Right lobe of liver (tissue), 6 donors: ENCODE measurements around the gene ROGDI. TPM values are rescaled to one million over a fixed set of nuclear protein-coding genes. Genes with fewer than 3 reads are reported as not detected.
A peak's percentile ranks its signal among the peaks of the same experiment; 100 is the strongest.

Experiments used
- ATAC-seq, 4 donors: fragments of 200-7000 bp; cut with Tn5 transposase; one replicate each; pipeline ENCODE4 v1.9.1; 2020; ENCODE audit warnings: mild to moderate bottlenecking in 4 of 4, moderate library complexity in 4 of 4
- DNase-seq, 3 donors: peaks; one replicate each; pipeline ENCODE4 v3.0.0-alpha.2; 2020
- H3K27ac ChIP-seq, 3 donors: fragments of 200-600 bp; one replicate each; pipeline ENCODE4 v1.8.0; 2022
- H3K27me3 ChIP-seq, 2 donors: fragments of 200-600 bp; one replicate each; pipeline ENCODE4 v1.8.0; 2022
- H3K36me3 ChIP-seq, 4 donors: fragments of 200-600 bp; sonication (generic) in 1 of 4; one replicate each; pipeline versions ENCODE4 v1.5.1 to v1.8.0; 2017 to 2022; ENCODE audit warnings: control low read depth in 1 of 4
- H3K4me1 ChIP-seq, 4 donors: fragments of 200-600 bp; sonication (generic) in 1 of 4; one replicate each; pipeline versions ENCODE4 v1.5.1 to v1.8.0; 2017 to 2022; ENCODE audit warnings: control low read depth in 1 of 4
- H3K4me3 ChIP-seq, 3 donors: fragments of 200-600 bp; one replicate each; pipeline ENCODE4 v1.8.0; 2022
- H3K9me3 ChIP-seq, 4 donors: fragments of 200-600 bp; sonication (generic) in 1 of 4; one replicate each; pipeline versions ENCODE4 v1.5.1 to v1.8.0; 2017 to 2022; ENCODE audit warnings: control low read depth in 1 of 4
- POLR2A ChIP-seq: fragments of 450-650 bp; IDR thresholded peaks from one replicate; pipeline ENCODE4 v1.6.1; 2017; ENCODE audit warnings: antibody characterized with exemption, mild to moderate bottlenecking
- WGBS: methylation state at CpG from one replicate; pipeline ENCODE4 v1.1.6; 2018; ENCODE audit warnings: low coverage, low lambda C conversion rate; ENCODE audit not compliant: insufficient coverage; ENCODE audit errors: missing lambda C conversion rate; 5-methylcytosine and 5-hydroxymethylcytosine counted together
- intact Hi-C, 2 donors: fragments of 100-400 bp; cut with DNase I; formaldehyde crosslinking; loops; one replicate each; pipeline versions ENCODE4 v1.11.2 to v1.14.1; 2022
- total RNA-seq, 6 experiments: library from RNA; depleted of rRNA in 2 of 6; stranded (reverse); fragments of >200 nt in 2 of 6; fragmentation: NEBNext Ultra II Directional in 3 of 6; extraction: Animal tissue kit (Norgen Biotek cat#: 25700) in 3 of 6; gene quantifications; one replicate each; pipeline versions ENCODE4 v1.1.0 to v1.2.4, GENCODE V29; 2016 to 2023
- TF ChIP-seq, protein P1 (sequence below), 4 donors: fragments of 200-600 bp in 3 of 4; fragments of 450-650 bp in 1 of 4; IDR thresholded peaks; one replicate each; pipeline versions ENCODE4 v1.5.1 to v1.8.0; 2016 to 2022; ENCODE audit warnings: antibody characterized with exemption in 4 of 4, mild to moderate bottlenecking in 2 of 4
- donor health status: DM: no; HTN: yes; CAD: no.
- donor health status: DM: no; HTN: no; CAD: no.
- donor health status: DM: no; HTN: no; CAD: no.
- donor health status: DM: no; HTN: yes; CAD: no.
- donor health status: DM: no; HTN: yes; CAD: no.

ROGDI gene
- total RNA-seq, 6 experiments from 2014 or later: 8.3 to 24.2 (median 14.0) TPM

DNA sequence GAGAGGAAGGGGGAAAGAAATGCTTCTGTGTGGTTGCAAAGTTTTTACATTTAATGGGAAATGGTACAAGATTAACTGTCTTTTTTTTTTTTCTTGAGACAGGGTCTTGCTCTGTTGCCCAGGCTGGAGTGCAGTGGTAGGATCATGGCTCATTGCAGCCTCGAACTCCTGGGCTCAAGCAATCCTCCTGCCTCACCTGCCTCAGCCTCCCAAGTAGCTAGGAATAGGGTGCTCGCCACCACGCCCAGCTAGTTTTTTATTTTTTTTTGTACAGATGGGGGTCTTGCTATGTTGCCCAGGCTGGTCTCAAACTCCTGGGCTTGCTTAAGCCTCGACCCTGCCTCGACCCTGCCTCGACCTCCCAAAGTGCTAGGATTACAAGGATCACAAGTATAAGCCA lies 3.8 kb upstream of the ROGDI start:
- peaks cover 0 to 53% (median 16%) of the 10 kb centered on the region in 4 donors for H3K36me3 ChIP-seq
- 98% methylated on average over 6 of the region's 6 CpGs for WGBS
- intact Hi-C loops: no loop called here

DNA sequence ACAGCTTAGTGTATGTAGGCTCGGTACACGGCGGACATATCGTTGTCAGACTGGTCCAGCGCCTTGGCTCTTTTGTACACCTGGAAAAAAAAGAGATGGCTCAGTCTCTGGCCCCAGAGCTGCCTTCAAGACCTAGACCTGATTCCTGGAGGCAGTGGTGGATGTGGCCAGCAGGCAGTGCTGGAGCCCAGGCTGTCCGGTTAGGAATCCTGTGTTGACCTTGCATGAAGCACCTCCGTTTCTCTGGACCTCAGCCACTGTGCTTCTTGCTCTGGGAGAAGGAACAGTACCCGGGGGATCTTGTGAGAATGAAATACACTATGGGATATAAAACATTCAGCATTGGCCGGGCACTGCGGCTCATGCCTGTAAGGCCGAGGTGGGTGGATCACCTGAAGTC lies 2.8 kb upstream of the ROGDI start:
- Histone ChIP-seq H3K9me3 (no peaks in the 10 kb centered on the region), H3K4me1 (peaks cover 0 to 12% (median under 1%) of the 10 kb centered on the region in 4 donors), H3K36me3 (peaks cover 0 to 42% (median 13%) of the 10 kb centered on the region in 4 donors), H3K4me3 (no peak overlapping the region), H3K27me3 (no peaks in the 10 kb centered on the region), H3K27ac (no peak overlapping the region)
- 76% methylated on average over 4 of the region's 11 CpGs for WGBS
- TF ChIP-seq, protein P1, sequence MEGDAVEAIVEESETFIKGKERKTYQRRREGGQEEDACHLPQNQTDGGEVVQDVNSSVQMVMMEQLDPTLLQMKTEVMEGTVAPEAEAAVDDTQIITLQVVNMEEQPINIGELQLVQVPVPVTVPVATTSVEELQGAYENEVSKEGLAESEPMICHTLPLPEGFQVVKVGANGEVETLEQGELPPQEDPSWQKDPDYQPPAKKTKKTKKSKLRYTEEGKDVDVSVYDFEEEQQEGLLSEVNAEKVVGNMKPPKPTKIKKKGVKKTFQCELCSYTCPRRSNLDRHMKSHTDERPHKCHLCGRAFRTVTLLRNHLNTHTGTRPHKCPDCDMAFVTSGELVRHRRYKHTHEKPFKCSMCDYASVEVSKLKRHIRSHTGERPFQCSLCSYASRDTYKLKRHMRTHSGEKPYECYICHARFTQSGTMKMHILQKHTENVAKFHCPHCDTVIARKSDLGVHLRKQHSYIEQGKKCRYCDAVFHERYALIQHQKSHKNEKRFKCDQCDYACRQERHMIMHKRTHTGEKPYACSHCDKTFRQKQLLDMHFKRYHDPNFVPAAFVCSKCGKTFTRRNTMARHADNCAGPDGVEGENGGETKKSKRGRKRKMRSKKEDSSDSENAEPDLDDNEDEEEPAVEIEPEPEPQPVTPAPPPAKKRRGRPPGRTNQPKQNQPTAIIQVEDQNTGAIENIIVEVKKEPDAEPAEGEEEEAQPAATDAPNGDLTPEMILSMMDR (IDR thresholded peaks at IDR 0.05): no peak
- DNase-seq (no peak), ATAC-seq (no peak)
- intact Hi-C loops: no loop called here

More for the DNA sequence above, 3.8 kb upstream of the ROGDI start:
- no peak for ATAC-seq
- Histone ChIP-seq H3K4me3 (no peak overlapping the region), H3K27me3 (no peaks in the 10 kb centered on the region), H3K4me1 (peaks cover 0 to 5% (median under 1%) of the 10 kb centered on the region in 4 donors), H3K9me3 (no peaks in the 10 kb centered on the region), H3K27ac (no peak overlapping the region)
- TF ChIP-seq, protein P1 (IDR thresholded peaks at IDR 0.05): no peak
- no peak for TF ChIP-seq POLR2A
- DNase-seq: no peak

DNA sequence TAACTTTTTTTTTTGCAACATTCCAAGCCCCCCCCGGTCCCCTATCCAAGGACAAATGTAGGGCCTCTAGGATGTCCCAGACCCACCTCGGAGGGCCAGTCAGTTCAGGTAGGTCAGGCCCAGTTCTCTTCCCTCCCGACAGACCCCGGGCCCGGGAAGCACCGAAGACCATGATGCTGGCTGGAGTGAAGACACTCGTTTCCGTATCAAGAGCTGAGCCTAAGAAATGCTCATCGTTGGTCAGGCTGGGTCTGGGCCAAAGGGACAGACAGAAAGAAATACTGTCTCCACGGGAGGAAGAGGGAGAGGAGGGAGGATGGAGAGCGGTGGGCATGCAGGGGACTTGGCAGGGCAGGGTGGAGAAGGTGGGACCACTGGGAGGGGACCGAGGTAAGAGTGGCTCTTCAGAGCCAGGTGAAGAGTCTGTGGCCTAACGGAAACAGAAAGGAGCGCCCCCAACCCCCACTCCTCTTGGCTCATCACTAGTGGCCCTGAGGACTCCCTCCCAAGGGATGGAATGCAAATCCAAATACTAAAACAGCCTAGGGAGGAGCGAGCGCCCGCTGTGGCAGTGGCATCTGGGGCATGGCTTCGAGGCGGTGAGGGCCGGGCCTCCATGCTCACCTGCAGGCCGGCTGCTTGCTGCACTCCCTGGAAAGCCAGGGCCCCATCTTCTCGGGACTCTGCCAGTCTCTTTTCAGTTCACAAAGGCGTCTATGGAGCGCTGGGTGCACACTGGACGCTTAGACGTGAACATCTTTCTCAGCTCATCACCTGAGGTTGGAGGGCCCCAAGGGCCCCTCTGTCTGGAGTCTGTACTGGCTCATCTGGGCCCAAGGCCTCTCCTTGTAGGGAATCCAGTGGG lies 1.7 kb upstream of the ROGDI start:
- 57% methylated on average over 7 of the region's 26 CpGs for WGBS
- DNase-seq (peak in 1 of 3 donors; percentile 49), ATAC-seq (no peak)
- Histone ChIP-seq H3K4me1 (peaks cover 0 to 12% (median under 1%) of the 10 kb centered on the region in 4 donors), H3K27me3 (no peaks in the 10 kb centered on the region), H3K9me3 (no peaks in the 10 kb centered on the region), H3K4me3 (no peak overlapping the region), H3K27ac (no peak overlapping the region), H3K36me3 (peaks cover 0 to 34% (median 7%) of the 10 kb centered on the region in 4 donors)
- TF ChIP-seq, protein P1 (IDR thresholded peaks at IDR 0.05): no peak
- TF ChIP-seq POLR2A: no peak
- intact Hi-C loops: no loop called here

DNA sequence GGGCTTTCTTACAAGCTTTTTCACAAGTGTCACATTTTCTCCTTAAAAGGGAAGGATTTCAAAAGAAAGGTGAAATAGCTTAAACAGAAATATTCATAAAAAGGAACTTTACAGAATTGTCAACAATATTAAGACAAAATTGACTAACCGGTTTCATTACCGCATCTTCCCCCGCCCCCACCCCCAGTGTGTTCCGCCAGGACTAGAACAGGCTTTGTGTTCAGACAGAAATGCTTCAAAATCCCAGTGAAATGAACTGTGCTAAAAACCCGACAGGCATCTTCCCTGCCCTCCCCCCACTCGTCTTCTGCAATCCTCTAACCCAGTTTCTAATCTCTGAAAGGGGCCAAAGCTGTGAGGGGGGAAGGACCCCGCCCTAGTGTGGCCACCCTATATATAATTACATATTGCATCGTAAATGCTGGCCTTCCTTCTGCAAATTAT lies 990 bp upstream of the ROGDI start:
- peak overlapping the region in 1 of 3 donors; percentile 81 for H3K27ac ChIP-seq
- H3K27me3 ChIP-seq: no peaks in the 10 kb centered on the region
- no peaks in the 10 kb centered on the region for H3K9me3 ChIP-seq
- 59% methylated on average over 7 of the region's 8 CpGs for WGBS
- peaks cover 0 to 27% (median 6%) of the 10 kb centered on the region in 4 donors for H3K36me3 ChIP-seq
- DNase-seq (no peak), ATAC-seq (no peak)
- TF ChIP-seq, protein P1 (IDR thresholded peaks at IDR 0.05): no peak
- TF ChIP-seq POLR2A: no peak
- peak overlapping the region in 2 of 3 donors; percentile 98 to 99 for H3K4me3 ChIP-seq
- H3K4me1 ChIP-seq: peaks cover 0 to 12% (median under 1%) of the 10 kb centered on the region in 4 donors
- intact Hi-C loops: no loop called here
